Endothelial cell of umbilical vein (primary cell): Measurements from ENCODE around the gene ACSL4. TPM values are rescaled to one million over a fixed set of nuclear protein-coding genes. Genes with fewer than 3 reads are reported as not detected.
A peak's percentile ranks its signal among the peaks of the same experiment; 100 is the strongest.

Experiments used
- BruUV-seq: library from RNA; stranded (reverse); fragments of 400-500 nt; replicated peaks from 2 replicates; lab custom pipeline; 2021; lab: Mats Ljungman, UMichigan
- CTCF ChIA-PET: fragments of 300-600, 350-600 bp; sonication (Branson Sonifier 250); formaldehyde crosslinking; loops from one replicate; lab custom pipeline; 2021; ENCODE audit warnings: antibody characterized with exemption, inconsistent platforms; lab: Charles Lee
- POLR2A ChIA-PET: fragments of 300-600, 350-600 bp; sonication (Branson Sonifier 250); formaldehyde crosslinking; loops from one replicate; lab custom pipeline; 2021; ENCODE audit warnings: antibody characterized with exemption, inconsistent platforms; lab: Charles Lee
- DNase-seq: peaks from one replicate; pipeline ENCODE4 v3.0.0-alpha.2; 2011; ENCODE audit warnings: low read depth, low spot score
- FAIRE-seq: peaks from 2 replicates; lab custom pipeline; 2011; peaks lifted over from hg19 to GRCh38; lab: Jason Lieb, UNC
- H2AFZ ChIP-seq: 2 replicates; pipeline ENCODE4 v1.6.0; 2012; ENCODE audit warnings: low read depth, low read length, control low read depth, inconsistent platforms
- H3K27ac ChIP-seq: 2 replicates; pipeline ENCODE4 v1.5.1; 2011; ENCODE audit warnings: low read depth, mild to moderate bottlenecking, control low read depth, low read length, moderate library complexity; ENCODE audit not compliant: insufficient read depth
- H3K27me3 ChIP-seq, 2 experiments: 2 replicates each; pipeline versions ENCODE4 v1.6.0 to v1.6.1; 2011; ENCODE audit warnings: low read length in 2 of 2, mixed read lengths in 1 of 2; ENCODE audit not compliant: control insufficient read depth in 2 of 2, insufficient read depth in 2 of 2
- H3K36me3 ChIP-seq, 2 experiments: 2 replicates in 1 of 2; 3 replicates in 1 of 2; pipeline ENCODE4 v1.5.1; 2011; ENCODE audit warnings: low read length in 2 of 2, mild to moderate bottlenecking in 1 of 2, moderate library complexity in 1 of 2; ENCODE audit not compliant: control insufficient read depth in 2 of 2, insufficient read depth in 2 of 2; ENCODE audit errors: extremely low read depth in 1 of 2
- H3K4me1 ChIP-seq: 3 replicates; pipeline ENCODE4 v1.5.1; 2011; ENCODE audit warnings: mild to moderate bottlenecking, low read length; ENCODE audit not compliant: control insufficient read depth, insufficient read depth; ENCODE audit errors: extremely low read depth
- H3K4me2 ChIP-seq: 2 replicates; pipeline ENCODE4 v1.6.1; 2011; ENCODE audit warnings: low read length, control low read depth, mixed read lengths; ENCODE audit not compliant: insufficient read depth
- H3K4me3 ChIP-seq, 3 experiments: fragments of 200-600 bp in 1 of 3; sonication (generic), shearing (Covaris generic) in 1 of 3; replicated peaks in 1 of 3; 2 replicates each; pipeline ENCODE4 v1.5.1; 2011 to 2016; ENCODE audit warnings: control low read depth in 3 of 3, low read length in 3 of 3, mild to moderate bottlenecking in 2 of 3, inconsistent platforms in 1 of 3, low read depth in 1 of 3, moderate library complexity in 1 of 3; ENCODE audit not compliant: insufficient read depth in 1 of 3
- H3K79me2 ChIP-seq: 2 replicates; pipeline ENCODE4 v1.6.0; 2012; ENCODE audit warnings: low read length, inconsistent platforms; ENCODE audit not compliant: control insufficient read depth, insufficient read depth
- H3K9ac ChIP-seq: replicated peaks from 2 replicates; pipeline ENCODE3; 2011; ENCODE audit warnings: low read length, control low read depth; ENCODE audit not compliant: insufficient read depth; ENCODE audit errors: extremely low read depth
- H3K9me1 ChIP-seq: replicated peaks from 3 replicates; pipeline ENCODE4 v1.6.0; 2011; ENCODE audit warnings: mild to moderate bottlenecking, low read length; ENCODE audit not compliant: control insufficient read depth, insufficient read depth; ENCODE audit errors: extremely low read depth
- H3K9me3 ChIP-seq: replicated peaks from 2 replicates; pipeline ENCODE4 v1.5.1; 2012; ENCODE audit warnings: low read length, inconsistent platforms; ENCODE audit not compliant: control insufficient read depth, insufficient read depth
- H4K20me1 ChIP-seq: replicated peaks from 2 replicates; pipeline ENCODE3; 2011; ENCODE audit warnings: mild to moderate bottlenecking, low read length; ENCODE audit not compliant: control insufficient read depth, insufficient read depth; ENCODE audit errors: extremely low read depth
- EZH2 ChIP-seq: IDR thresholded peaks from 2 replicates; pipeline ENCODE4 v1.6.1; 2012; ENCODE audit warnings: borderline replicate concordance, low read depth, mild to moderate bottlenecking, moderate library complexity, low read length, inconsistent platforms; ENCODE audit not compliant: severe bottlenecking
- FOS ChIP-seq: IDR thresholded peaks from 2 replicates; pipeline ENCODE4 v1.6.1; 2011; ENCODE audit warnings: mild to moderate bottlenecking, low read length, moderate library complexity, borderline replicate concordance; ENCODE audit not compliant: insufficient read depth
- GATA2 ChIP-seq: IDR thresholded peaks from 2 replicates; pipeline ENCODE4 v1.7.0; 2011; ENCODE audit warnings: low read depth, mild to moderate bottlenecking, moderate library complexity, mixed read lengths, low read length; ENCODE audit not compliant: insufficient read length, insufficient read depth
- JUN ChIP-seq: IDR thresholded peaks from 2 replicates; pipeline ENCODE4 v1.6.1; 2011; ENCODE audit warnings: borderline replicate concordance, low read depth; ENCODE audit not compliant: insufficient read length, insufficient read depth
- MYC ChIP-seq: IDR thresholded peaks from one replicate; pipeline ENCODE4 v1.6.1; 2011; ENCODE audit warnings: mild to moderate bottlenecking, low read depth, low read length
- POLR2A ChIP-seq: IDR thresholded peaks from 2 replicates; pipeline ENCODE4 v1.6.1; 2012; ENCODE audit warnings: low read depth, mild to moderate bottlenecking, control low read depth, low read length
- POLR2AphosphoS5 ChIP-seq: IDR thresholded peaks from 2 replicates; pipeline ENCODE4 v1.6.1; 2012; ENCODE audit warnings: low read depth, mild to moderate bottlenecking, control low read depth, low read length, moderate library complexity; ENCODE audit not compliant: insufficient read depth
- dilution Hi-C: fragments of 300-500 bp; cut with MboI; formaldehyde crosslinking; loops from one replicate; pipeline ENCODE4 v1.15.0; 2019; ENCODE audit warnings: low sequenced_read_pairs; ENCODE audit not compliant: extremely low pct_ligation_motif_present
- intact Hi-C: fragments of 100-400 bp; cut with micrococcal nuclease; formaldehyde crosslinking; loops from one replicate; pipeline ENCODE4 v1.10.0; 2022
- polyA plus RNA-seq, 4 experiments: library from polyadenylated mRNA; depleted of rRNA in 3 of 4; stranded (reverse) in 3 of 4; unstranded in 1 of 4; fragments of >200 nt; gene quantifications; 2 replicates each; pipeline versions ENCODE4 v1.2.1 to v1.2.3, GENCODE V29; 2011 to 2012; ENCODE audit warnings: missing spikeins in 1 of 4
- total RNA-seq: library from RNA; stranded (reverse); gene quantifications from 2 replicates; pipeline ENCODE4 v1.2.3, GENCODE V29; 2021
- TF ChIP-seq, protein P1 (sequence below), 2 donors: IDR thresholded peaks; 1 replicate in 1 of 2; 2 replicates in 1 of 2; pipeline ENCODE4 v1.5.1; 2011; ENCODE audit warnings: low read length in 2 of 2, mild to moderate bottlenecking in 2 of 2, moderate library complexity in 2 of 2, control low read depth in 1 of 2, inconsistent platforms in 1 of 2, low read depth in 1 of 2; ENCODE audit not compliant: insufficient read depth in 1 of 2; ENCODE audit errors: extremely low read depth in 1 of 2
- TF ChIP-seq, protein P2 (sequence below): IDR thresholded peaks from 2 replicates; pipeline ENCODE4 v1.6.1; 2011; ENCODE audit not compliant: insufficient read depth, insufficient read length

Gene ACSL4
- total and polyA plus RNA-seq, 2 donors (not counting 3 experiments of a cell fraction or from before 2014, with no cell fraction given): 20.7 to 85.5 TPM

DNA sequence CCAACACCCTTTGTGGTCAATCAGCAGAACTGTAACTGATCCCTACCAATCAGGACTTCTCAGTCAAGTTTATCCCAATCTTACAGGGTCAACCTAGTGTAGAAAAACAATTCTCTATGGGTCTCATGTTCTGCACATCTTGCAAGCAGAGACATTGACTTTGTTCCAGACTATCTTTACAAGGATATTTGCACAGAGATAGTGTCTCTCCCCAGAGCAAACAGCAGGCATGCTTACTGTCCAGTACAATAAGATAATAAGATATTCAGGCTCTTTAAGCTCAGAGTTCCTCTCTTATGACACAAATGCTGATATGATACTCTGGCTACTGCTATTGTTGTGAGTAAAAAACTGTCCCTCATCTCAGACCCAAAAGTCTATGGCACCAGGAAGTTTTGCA lies 53.2 kb downstream of the ACSL4 start:
- Histone ChIP-seq H3K4me3 (no peak overlapping the region), H3K9me3 (no peaks in the 10 kb centered on the region), H3K79me2 (peaks cover 27% of the 10 kb centered on the region), H3K27me3 (no peaks in the 10 kb centered on the region), H3K27ac (no peak overlapping the region), H2AFZ (no peak overlapping the region), H4K20me1 (no peaks in the 10 kb centered on the region), H3K9ac (no peak overlapping the region), H3K4me2 (no peak overlapping the region), H3K36me3 (peaks cover 0 to 7% of the 10 kb centered on the region in 2 experiments), H3K4me1 (no peaks in the 10 kb centered on the region), H3K9me1 (no peaks in the 10 kb centered on the region)
- ChIA-PET CTCF (interaction anchor here (0.8 to 1.3 kb wide), 3 partner anchors 45 to 211 kb away, joined by 3 read pairs; no protein-coding TSS in a partner anchor), POLR2A (no interaction called here)
- BruUV-seq: no TSS peak
- intact Hi-C loops (no loop called here), dilution Hi-C loops (no loop called here)
- TF ChIP-seq POLR2A (no peak), JUN (no peak), EZH2 (no peak), MYC (no peak), GATA2 (no peak), FOS (no peak), POLR2AphosphoS5 (no peak)
- TF ChIP-seq, protein P1, sequence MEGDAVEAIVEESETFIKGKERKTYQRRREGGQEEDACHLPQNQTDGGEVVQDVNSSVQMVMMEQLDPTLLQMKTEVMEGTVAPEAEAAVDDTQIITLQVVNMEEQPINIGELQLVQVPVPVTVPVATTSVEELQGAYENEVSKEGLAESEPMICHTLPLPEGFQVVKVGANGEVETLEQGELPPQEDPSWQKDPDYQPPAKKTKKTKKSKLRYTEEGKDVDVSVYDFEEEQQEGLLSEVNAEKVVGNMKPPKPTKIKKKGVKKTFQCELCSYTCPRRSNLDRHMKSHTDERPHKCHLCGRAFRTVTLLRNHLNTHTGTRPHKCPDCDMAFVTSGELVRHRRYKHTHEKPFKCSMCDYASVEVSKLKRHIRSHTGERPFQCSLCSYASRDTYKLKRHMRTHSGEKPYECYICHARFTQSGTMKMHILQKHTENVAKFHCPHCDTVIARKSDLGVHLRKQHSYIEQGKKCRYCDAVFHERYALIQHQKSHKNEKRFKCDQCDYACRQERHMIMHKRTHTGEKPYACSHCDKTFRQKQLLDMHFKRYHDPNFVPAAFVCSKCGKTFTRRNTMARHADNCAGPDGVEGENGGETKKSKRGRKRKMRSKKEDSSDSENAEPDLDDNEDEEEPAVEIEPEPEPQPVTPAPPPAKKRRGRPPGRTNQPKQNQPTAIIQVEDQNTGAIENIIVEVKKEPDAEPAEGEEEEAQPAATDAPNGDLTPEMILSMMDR (IDR thresholded peaks at IDR 0.05; ENCODE audit: extremely low read depth in 1 of 2, insufficient read depth in 1 of 2, low read depth in 1 of 2, low read length in 2 of 2): no peak
- TF ChIP-seq, protein P2, sequence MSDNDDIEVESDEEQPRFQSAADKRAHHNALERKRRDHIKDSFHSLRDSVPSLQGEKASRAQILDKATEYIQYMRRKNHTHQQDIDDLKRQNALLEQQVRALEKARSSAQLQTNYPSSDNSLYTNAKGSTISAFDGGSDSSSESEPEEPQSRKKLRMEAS: no peak
- DNase-seq: no peak
- FAIRE-seq: peak; percentile 42
